Stimulated activated CD8-positive, alpha-beta memory T cell treated with anti-CD3 and anti-CD28 coated beads, Interleukin-15, amount 100 ng/mL, for 1 hour (primary cell): ENCODE results near the gene ANO8.
"Not testable (repeated sequence)": the region's sequence is repeated elsewhere in the genome, so short reads cannot be mapped to it uniquely, and the experiment has no call there.

Experiments
- DNase-seq: peaks from one replicate; pipeline ENCODE4 v3.0.0-alpha.2; 2020; ENCODE audit warnings: low read depth

The ANO8 gene, protein sequence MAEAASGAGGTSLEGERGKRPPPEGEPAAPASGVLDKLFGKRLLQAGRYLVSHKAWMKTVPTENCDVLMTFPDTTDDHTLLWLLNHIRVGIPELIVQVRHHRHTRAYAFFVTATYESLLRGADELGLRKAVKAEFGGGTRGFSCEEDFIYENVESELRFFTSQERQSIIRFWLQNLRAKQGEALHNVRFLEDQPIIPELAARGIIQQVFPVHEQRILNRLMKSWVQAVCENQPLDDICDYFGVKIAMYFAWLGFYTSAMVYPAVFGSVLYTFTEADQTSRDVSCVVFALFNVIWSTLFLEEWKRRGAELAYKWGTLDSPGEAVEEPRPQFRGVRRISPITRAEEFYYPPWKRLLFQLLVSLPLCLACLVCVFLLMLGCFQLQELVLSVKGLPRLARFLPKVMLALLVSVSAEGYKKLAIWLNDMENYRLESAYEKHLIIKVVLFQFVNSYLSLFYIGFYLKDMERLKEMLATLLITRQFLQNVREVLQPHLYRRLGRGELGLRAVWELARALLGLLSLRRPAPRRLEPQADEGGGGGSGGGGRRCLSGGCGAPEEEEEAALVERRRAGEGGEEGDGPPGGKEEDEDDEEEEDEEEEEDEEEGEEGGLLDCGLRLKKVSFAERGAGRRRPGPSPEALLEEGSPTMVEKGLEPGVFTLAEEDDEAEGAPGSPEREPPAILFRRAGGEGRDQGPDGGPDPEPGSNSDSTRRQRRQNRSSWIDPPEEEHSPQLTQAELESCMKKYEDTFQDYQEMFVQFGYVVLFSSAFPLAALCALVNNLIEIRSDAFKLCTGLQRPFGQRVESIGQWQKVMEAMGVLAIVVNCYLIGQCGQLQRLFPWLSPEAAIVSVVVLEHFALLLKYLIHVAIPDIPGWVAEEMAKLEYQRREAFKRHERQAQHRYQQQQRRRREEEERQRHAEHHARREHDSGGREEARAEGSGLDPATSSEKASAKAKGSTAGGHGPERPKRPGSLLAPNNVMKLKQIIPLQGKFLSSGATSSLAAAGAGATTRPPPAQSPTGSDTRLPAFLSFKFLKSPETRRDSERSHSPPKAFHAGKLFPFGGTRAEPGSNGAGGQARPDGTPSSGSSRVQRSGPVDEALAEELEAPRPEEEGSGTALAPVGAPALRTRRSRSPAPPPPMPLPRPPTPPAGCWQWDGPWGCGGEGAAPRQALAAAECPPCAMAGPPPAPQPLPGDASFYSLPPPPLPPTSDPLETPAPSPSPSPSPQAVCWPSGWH

DNA sequence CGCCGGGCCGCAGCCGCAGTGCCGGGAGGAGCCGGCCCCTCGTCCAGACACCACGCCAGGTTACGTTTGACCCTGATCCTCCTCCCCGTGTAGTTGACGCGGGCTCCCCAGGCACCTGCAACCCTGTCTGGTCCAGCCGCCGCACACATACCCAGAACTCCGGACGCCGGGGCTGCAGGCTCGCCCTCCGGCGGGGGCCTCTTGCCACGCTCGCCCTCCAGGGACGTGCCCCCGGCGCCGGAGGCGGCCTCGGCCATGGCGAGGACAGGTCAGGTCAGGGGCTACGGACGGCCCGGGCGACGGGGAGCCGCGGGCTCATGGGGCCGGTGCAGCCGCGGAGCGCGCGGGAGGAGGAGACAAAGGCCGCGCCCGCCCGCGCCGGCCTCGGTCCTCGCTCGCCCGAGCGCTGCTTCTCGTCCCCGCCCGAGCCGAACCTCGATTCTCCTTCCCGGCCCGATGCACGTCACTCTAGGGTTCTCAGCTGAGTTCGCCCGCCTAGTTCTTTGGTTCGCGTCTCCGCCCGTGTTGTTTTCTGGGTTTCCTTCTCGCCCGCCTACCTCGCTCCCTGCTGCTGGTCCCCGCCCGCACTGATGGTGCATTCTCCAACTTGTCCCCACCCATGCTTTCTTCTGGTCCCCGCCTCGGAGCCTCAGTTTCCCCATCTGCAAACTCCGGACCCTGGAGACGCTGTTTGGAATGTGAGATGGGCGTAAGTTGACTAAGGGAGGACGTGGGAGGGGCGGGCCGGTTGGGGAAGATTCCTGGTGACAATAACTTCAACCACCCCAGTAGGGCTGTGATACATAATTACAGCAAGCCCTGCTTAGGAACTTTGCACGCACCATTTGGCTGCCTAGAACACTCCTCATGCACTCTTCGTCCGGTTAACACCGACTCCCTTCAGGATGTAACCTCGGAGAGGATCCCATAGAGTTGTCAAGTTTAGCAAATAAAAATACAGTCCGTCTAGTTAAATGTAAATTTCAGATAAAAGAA lies at the start of gene ANO8:
Gene ANO8 (minus strand): TSS at position 442 of the 996 bp plus-strand sequence. CDS start 185 bp downstream, at position 257.
- peak; percentile 98 for DNase-seq

DNA sequence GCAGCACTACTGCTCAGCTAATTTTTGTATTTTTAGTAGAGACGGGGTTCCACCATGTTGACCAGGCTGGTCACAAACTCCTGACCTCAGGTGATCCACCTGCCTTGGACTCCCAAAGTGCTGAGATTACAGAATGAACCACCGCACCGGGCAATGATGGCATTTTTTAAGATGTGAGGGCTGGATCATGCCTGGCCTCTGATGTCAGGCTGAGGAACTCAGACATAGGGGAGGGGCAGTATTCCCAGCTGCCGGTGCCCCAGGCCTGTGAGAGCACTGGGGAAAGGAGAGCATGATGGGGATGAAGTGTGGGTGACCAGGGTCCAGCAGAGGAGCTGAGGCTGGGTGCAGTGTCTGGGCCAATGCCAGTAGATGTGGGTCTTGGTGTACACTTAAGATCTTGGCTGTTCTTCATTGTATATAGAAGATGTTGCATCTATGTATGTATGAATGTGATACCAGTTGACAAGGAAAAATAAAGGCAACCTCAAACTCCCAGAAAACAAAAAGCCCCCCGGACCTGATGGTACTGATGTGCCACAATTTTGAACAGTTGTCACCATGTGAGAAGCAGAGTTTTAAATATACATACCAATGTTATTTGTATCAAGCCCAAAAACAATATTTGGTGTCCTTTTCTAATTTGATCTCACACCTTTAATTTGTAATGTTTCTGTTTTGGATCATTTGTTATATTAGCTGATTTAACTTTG lies 45.9 kb upstream of the ANO8 start:
- no peak for DNase-seq

DNA sequence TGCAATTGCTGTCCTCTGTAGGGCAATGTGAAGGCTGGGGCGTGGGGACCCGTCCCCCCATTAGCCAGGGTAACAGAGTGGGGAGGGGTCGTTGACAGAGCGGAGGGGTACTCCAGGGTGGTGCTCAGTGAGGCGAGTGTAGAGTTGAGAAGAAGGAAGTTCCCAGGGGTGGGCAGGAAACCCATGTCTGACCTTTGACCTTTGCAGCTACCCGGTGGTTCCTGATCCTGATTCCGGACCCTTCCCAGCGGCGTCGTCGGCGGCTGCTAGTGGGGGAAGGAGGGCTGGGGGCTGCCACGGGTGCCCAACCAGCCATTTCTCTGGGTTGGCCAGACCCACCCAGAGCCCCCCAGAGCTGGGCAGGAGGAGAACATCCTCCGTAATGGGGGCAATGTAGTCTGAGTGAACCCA lies 44.6 kb upstream of the ANO8 start:
- no peak for DNase-seq

DNA sequence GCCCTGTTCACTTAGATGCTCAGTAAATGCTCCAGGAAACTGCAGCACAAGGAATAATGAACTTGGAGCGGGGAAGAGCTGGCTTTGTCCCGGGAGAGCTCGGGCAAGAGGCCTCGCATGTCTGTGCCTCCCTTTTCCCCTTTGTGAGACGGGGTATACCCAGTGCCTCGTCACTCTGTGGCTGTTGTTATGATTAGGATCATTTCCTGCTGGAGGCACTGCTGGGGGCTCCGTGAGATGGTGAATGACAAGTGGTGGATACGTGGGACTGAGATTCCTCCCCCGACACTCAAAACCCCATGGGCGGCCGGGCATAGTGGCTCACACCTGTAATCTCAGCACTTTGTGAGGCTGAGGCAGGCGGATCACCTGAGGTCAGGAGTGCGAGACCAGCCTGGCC lies 43.6 kb upstream of the ANO8 start:
- DNase-seq = no peak

DNA sequence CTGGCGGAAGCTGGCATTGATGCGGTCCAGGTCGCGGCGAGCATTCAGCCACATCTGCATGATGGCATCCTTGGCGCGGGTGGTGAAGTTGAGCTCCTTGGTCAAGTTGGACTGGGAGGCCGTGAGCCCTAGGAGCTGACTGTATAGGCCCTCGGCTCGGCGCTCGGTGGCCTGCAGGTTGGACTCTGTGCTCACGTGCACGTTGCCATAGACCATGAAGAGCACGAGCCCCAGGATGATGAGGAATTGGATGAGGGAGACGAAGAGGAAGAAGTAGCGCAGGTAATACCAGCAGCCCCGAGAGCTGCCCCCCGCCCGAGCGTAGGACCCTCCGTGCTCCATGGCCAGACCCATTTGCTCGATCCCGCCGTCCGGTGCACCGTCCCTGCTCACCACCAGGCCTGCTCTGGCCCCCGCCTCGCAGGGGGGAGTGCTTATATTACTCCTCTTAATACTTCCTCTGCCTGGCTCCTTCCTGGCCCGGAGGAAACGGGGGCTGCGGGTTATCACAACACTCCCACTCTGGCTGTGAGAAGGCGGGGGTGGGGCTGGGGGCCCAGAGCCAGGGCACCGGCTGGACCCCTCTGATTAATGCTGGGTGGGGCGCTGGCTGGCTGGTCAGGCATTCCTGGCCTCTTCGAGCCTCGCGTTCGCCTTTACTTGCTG lies 42.4 kb upstream of the ANO8 start, which contains the start of gene PLVAP:
Gene PLVAP (minus strand): TSS at position 408 of the 666 bp plus-strand sequence. CDS start 54 bp downstream, at position 354.
- no peak for DNase-seq

DNA sequence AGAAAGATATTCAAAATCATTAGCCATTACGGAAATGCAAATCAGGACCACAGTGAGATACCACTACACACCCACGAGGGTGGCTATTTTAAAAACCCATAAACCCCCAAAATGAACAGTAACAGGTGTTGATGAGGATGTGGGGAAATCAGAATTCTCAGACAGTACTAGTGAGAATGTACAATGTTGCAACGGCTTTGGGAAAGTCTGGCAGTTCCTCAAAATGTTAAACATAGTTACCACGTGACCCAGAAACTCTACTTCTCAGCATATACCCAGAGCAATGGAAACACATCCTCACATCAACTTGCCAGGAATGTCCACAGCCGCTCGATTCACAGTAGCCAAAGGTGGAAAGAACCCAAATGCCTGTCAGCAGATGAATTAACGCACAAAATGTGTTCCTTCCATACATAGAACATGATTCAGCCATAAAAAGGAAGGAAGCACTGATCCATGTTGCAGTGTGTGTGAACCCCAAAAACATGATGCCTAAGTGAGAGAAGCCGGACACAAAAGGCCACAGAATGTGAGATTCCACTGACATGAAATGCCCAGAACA lies 35.5 kb upstream of the ANO8 start:
- DNase-seq = no peak

DNA sequence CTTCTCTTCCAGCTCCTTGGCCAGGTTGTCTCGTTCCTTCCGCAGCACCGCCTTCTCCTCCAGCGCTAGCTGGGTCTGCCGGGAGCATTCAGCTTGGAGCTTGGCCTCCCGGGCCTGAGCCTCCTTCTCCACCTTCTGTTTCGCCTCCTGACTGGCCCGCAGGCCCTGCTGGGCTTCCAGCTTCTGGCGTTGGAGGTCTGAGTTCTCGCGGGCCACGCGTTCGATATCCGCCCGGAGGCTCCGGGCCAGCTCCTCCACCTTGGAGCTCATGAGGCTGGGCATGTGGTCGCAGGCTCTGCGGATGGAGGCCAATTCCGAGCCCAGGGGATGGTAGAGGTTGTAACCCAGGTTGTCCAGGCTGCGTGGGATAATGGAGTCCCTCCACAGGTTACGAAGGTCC lies 30.7 kb upstream of the ANO8 start:
- no peak for DNase-seq

DNA sequence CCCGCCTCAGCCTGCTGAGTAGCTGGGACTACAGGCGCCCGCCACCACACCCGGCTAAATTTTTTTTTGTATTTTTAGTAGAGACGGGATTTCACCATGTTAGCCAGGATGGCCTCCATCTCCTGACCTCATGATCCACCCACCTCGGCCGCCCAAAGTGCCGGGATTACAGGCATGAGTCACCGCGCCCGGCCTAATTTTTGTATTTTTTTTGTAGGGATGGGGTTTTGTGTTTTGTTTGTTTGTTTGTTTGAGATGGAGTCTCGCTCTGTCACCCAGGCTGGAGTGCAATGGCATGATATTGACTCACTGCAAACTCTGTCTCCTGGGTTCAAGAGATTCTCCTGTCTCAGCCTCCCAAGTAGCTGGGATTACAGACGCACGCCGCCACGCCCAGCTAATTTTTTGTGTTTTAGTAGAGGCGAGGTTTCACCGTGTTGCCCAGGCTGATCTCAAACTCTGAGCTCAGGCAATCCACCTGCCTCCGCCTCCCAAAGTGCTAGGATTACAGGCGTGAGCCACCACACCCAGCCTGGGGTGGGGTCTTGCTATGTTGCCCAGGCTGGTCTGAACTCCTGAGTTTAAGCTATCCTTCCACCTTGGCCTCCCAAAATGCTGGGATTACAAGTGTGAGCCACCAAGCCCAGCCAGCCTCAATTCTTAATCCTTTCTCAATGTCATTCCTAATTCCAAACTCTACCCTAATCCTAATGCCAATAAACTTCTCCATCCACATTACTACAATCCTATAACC lies 29.4 kb upstream of the ANO8 start:
- DNase-seq = not testable (repeated sequence)

DNA sequence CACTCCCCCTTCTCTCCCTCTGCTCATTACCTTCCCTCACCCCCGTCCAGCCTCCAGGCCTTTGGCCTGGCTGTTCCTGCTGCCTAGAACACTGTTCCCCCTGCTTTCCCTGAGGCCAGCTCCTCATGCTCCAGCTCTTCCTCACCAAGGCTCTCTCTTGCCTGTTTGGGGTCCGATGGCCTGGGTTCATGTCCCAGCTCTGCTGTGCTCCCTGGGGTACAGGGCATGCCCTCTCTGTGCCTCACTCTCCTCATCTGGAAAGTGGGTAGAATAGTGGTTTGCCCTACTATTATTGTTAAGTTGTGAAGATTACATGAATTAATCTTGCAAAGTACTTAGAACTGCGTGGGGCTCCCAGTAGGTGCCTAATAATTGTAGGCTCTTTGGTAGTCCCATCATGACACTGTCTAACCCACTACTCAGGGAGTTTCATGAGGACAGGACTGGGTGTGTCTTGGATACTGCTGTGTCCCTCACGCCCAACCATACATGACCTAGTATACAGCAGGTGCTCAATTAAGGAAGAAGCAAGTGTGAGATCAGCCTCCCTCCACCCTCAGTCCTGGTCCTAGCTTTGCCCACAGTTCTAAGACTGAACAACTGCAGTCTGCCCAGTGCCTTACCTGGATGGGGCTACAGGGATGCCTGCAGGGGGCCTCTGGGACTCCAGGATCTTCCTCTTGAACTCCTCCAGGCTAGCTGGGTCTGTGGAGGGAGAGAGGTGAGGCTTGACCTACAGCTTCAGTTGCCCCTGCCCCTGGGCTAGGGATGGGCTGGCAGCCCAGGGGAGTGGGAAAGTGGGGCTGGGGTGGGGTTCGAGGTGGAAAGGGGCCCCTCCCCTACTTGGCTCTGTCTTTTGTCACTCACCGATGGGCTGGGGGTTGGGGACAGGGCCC lies 25.5 kb upstream of the ANO8 start:
- DNase-seq = no peak

DNA sequence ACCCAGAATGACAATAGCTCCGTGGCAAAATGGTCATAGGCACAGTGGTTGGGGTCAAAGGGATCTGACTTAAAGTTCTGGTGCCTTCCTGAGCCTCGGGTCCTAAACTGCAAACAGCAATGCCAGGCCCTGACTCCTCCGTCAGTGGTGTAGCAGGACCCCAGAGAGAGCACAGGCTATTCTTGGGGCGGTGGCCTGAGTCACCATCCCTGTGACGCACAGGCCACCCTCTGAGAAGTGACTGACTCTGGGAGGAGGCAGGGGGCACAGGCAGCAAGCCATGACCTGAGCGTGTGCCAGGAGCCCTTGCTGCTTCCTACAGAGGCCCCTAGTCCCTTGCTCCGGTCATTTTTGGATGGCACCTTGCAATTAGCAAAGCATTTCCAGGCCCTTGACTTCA lies 23.7 kb upstream of the ANO8 start:
- DNase-seq = no peak

DNA sequence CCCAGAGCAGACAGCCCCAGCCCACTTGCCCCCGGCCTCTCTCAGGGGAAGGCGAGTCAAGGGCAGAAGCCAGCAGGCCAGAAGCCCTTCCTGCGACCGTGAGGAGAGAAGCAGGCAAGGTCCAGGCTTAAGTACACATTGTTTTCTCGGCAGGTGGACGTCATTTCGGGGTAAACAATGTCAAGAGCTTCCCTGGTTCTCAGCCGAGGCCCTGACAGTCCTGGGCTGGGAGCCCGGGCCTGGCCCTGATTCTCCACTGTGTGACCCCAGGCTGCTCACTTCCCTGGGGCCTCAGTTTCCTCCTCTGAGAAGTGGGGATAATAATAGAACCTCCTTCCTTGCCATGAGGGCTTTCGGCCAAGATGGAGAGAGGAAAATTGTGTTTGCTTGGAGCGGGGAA lies 23.1 kb upstream of the ANO8 start:
- DNase-seq = no peak

DNA sequence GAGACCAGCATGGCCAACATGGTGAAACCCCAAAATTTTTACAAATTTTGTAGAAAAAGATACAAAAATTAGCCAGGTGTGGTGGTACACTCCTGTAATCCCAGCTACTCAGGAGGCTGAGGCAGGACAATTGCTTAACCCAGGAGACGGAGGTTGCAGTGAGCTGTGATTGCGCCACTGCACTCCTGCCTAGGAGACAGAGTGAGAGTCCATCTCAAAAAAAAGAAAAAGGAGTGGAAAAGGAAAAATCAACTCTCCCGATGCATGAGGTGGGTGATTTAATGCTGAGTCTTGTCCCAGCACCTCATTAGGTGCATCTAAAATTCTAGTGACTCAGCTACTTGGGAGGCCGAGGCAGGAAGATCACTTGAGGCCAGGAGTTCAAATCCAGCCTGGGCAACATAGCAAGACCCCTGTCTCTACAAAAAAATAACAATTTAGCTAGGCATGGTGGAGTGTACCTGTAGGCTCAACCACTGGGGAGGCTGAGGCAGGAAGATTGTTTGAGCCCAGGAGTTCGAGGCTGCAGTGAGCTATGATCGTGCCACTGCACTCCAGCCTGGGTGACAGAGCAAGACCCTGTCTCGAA lies 22.5 kb upstream of the ANO8 start:
- DNase-seq = no peak

DNA sequence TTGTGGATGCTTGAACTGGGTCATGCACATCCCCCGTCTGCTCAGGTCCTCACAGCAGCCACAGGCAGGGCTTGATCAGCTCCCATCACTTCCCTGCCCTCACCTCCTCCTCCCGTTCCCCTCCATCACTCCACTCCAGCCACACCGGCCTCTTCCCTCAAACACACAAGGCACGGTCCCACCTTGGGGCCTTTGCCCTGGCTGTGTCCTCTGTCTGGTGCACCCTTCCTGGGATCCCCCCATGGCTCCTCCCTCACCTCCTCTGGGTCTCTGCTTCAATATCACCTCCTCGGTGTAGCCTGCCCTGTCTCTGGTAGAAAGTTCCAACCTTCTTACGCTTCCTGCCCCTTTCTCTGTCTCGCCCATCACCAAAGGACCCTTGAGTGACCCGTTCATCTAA lies 18.7 kb upstream of the ANO8 start:
- DNase-seq = no peak

DNA sequence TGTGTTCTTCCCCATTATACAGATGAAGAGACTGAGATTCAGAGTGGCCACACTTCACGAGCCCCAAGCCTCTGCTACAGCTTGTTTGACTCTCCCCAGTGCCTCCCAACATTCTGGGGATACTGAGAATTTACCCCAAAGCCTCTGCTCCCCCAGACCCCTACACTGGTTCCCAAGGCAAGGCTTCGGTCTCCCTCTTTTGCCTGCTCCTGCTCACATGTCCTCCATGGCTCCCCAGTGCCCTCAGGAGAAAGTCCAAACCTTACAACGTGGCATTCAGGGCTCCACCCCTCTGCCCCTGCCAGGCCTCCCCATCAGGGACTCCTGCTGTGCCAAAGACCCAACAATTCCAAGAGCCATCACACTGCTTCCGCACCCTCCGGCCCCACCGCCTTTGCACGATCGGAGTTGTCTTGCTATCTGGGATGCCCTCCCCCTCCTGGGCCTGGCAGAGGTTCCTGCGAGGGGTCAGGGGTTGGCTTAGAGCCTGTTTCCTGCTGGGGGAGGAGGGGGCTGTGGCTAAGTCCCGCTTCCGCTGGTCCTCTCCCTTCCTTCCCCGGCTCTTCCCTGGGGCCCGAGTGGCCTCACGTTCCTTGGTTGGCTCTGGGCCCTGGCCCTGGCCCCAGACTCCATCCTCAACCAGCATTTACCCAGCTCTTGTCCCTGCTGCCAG lies 18.1 kb upstream of the ANO8 start:
- no peak for DNase-seq

DNA sequence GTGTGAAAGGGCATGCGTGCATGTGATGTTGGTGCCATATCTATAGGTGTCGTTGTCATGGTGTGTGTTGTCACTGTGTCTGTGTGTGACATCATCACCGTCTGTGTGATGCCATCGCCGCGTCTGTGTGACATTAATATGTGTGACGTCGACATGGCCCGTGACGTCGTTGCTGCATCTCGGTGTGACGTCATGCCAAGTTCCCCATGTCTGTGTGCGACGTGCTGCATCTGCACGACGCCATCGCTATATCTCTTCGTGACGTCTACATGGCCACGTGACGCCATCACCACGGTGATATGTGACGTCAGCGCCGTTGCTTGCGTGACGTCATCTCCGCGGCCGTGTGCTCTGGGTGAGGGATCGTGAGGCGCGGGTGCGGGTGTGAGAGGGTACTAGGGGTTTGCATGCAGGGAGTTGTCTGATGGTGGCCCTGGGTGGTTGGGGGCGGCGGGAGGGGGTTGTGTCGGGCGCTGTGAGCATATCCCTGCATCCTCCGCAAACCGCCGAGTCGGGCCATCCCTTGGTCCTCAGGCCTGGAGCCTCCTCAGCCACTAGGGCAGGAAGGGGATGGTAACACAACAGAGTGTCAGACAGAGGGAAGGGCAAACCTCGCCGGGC lies 17.3 kb upstream of the ANO8 start:
- DNase-seq = no peak

DNA sequence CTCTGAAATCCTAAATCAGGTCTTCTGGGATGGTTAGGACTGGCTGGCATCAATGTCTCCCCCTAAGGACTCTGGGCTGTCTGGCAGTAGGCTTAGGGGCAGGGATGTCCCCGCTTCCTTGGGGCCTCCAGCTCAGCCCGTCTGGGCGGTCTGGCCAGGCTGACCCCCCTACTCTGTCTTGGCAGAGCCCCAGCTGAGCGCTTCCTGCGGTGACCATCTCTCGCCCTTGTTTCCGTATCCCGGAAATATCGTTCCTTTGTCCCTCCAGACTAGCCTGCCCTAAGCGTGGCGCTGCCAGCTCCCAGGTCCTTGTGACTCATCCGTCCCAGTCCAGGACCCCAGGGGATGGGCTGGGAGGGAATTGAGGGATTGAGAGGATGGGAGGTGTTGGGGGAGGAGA lies 14.0 kb upstream of the ANO8 start:
- DNase-seq = no peak
